IMR-90 (cell line): ENCODE measurements around the gene ABTB2. TPM values are rescaled to one million over a fixed set of nuclear protein-coding genes. Genes with fewer than 3 reads are reported as not detected.

Experiments used
- ATAC-seq: fragments of 200-7000 bp; cut with Tn5 transposase; 2 replicates; pipeline ENCODE4 v1.9.1; 2020; ENCODE audit warnings: low read depth, mild to moderate bottlenecking, moderate library complexity
- BruUV-seq: library from RNA; stranded (reverse); fragments of 400-500 nt; replicated peaks from 2 replicates; lab custom pipeline; 2021; lab: Mats Ljungman, UMichigan
- CTCF ChIA-PET: fragments of 300-600 bp; formaldehyde crosslinking; extraction: SDS; loops from one replicate; lab custom pipeline; 2021; ENCODE audit warnings: antibody characterized with exemption; lab: Yijun Ruan, JAX
- POLR2A ChIA-PET: fragments of 300-600 bp; sonication (Branson Sonifier 250); formaldehyde crosslinking; loops from one replicate; lab custom pipeline; 2022; ENCODE audit warnings: antibody characterized with exemption; ENCODE audit not compliant: unreplicated experiment; lab: Charles Lee
- DNase-seq: peaks from one replicate; pipeline ENCODE4 v3.0.0; 2013
- H2AFZ ChIP-seq: replicated peaks from 2 replicates; pipeline ENCODE3; 2013; ENCODE audit warnings: low read length, mild to moderate bottlenecking; ENCODE audit not compliant: poor library complexity
- H2AK5ac ChIP-seq: 2 replicates; pipeline ENCODE4 v1.6.1; 2013; ENCODE audit warnings: low read depth, low read length, inconsistent platforms
- H2AK9ac ChIP-seq: replicated peaks from 2 replicates; pipeline ENCODE3; 2013; ENCODE audit warnings: mild to moderate bottlenecking, low read depth, low read length, moderate library complexity; ENCODE audit not compliant: poor library complexity
- H2BK120ac ChIP-seq: 2 replicates; pipeline ENCODE4 v1.6.1; 2013; ENCODE audit warnings: low read depth, low read length, inconsistent platforms
- H2BK15ac ChIP-seq: 3 replicates; pipeline ENCODE4 v1.6.1; 2013; ENCODE audit warnings: low read depth, low read length, inconsistent platforms
- H2BK20ac ChIP-seq: 2 replicates; pipeline ENCODE4 v1.6.1; 2013; ENCODE audit warnings: low read depth, mild to moderate bottlenecking, inconsistent platforms, low read length, moderate library complexity
- H2BK5ac ChIP-seq: 2 replicates; pipeline ENCODE4 v1.6.1; 2013; ENCODE audit warnings: mild to moderate bottlenecking, low read depth, low read length, inconsistent platforms; ENCODE audit not compliant: poor library complexity, severe bottlenecking
- H3K14ac ChIP-seq: replicated peaks from 2 replicates; pipeline ENCODE4 v1.6.1; 2013; ENCODE audit warnings: low read depth, low read length, inconsistent platforms
- H3K18ac ChIP-seq: 2 replicates; pipeline ENCODE4 v1.6.1; 2013; ENCODE audit warnings: low read depth, low read length, control low read depth
- H3K23ac ChIP-seq: 2 replicates; pipeline ENCODE4 v1.6.1; 2013; ENCODE audit warnings: low read depth, low read length, inconsistent platforms
- H3K27ac ChIP-seq: 2 replicates; pipeline ENCODE4 v1.5.1; 2013; ENCODE audit warnings: mild to moderate bottlenecking, control low read depth, low read length; ENCODE audit not compliant: insufficient read depth
- H3K27me3 ChIP-seq: 2 replicates; pipeline ENCODE4 v1.6.1; 2013; ENCODE audit warnings: low read length; ENCODE audit not compliant: control insufficient read depth, insufficient read depth
- H3K36me3 ChIP-seq: 2 replicates; pipeline ENCODE4 v1.6.1; 2013; ENCODE audit warnings: low read length, mixed read lengths; ENCODE audit not compliant: control insufficient read depth, insufficient read depth
- H3K4ac ChIP-seq: 2 replicates; pipeline ENCODE4 v1.6.1; 2013; ENCODE audit warnings: low read depth, low read length, inconsistent platforms
- H3K4me1 ChIP-seq: 2 replicates; pipeline ENCODE4 v1.6.1; 2013; ENCODE audit warnings: low read length, mixed read lengths; ENCODE audit not compliant: control insufficient read depth, insufficient read depth
- H3K4me2 ChIP-seq: 2 replicates; pipeline ENCODE4 v1.6.1; 2013; ENCODE audit warnings: low read depth, mild to moderate bottlenecking, control low read depth, low read length, moderate library complexity
- H3K4me3 ChIP-seq: 2 replicates; pipeline ENCODE4 v1.5.1; 2013; ENCODE audit warnings: low read depth, mild to moderate bottlenecking, control low read depth, low read length, moderate library complexity; ENCODE audit not compliant: insufficient read depth
- H3K56ac ChIP-seq: 2 replicates; pipeline ENCODE4 v1.6.1; 2013; ENCODE audit warnings: low read length, inconsistent platforms; ENCODE audit not compliant: insufficient read depth; ENCODE audit errors: extremely low read depth
- H3K79me1 ChIP-seq, 2 experiments: 2 replicates each; pipeline ENCODE4 v1.6.1; 2013; ENCODE audit warnings: low read length in 2 of 2, inconsistent platforms in 1 of 2, low read depth in 1 of 2
- H3K9ac ChIP-seq: 2 replicates; pipeline ENCODE4 v1.6.1; 2013; ENCODE audit warnings: low read depth, low read length, control low read depth
- H3K9me1 ChIP-seq: 2 replicates; pipeline ENCODE4 v1.6.1; 2013; ENCODE audit warnings: low read length, inconsistent platforms; ENCODE audit not compliant: insufficient read depth
- H3K9me3 ChIP-seq: 2 replicates; pipeline ENCODE4 v1.6.1; 2013; ENCODE audit warnings: low read length; ENCODE audit not compliant: control insufficient read depth, insufficient read depth
- H4K20me1 ChIP-seq: 2 replicates; pipeline ENCODE4 v1.6.1; 2013; ENCODE audit warnings: low read length, inconsistent platforms; ENCODE audit not compliant: insufficient read depth
- H4K5ac ChIP-seq: 2 replicates; pipeline ENCODE4 v1.6.1; 2013; ENCODE audit warnings: mild to moderate bottlenecking, low read depth, low read length, control low read depth
- H4K8ac ChIP-seq, 2 experiments: 2 replicates each; pipeline ENCODE4 v1.6.1; 2013; ENCODE audit warnings: low read depth in 2 of 2, low read length in 2 of 2, control low read depth in 1 of 2, inconsistent platforms in 1 of 2
- H4K91ac ChIP-seq: 2 replicates; pipeline ENCODE4 v1.6.1; 2013; ENCODE audit warnings: low read depth, low read length, inconsistent platforms; ENCODE audit not compliant: insufficient read depth
- BHLHE40 ChIP-seq: fragments of 150-350 bp; IDR thresholded peaks from 2 replicates; pipeline ENCODE4 v1.6.1; 2016; ENCODE audit warnings: mild to moderate bottlenecking, low read depth, low read length
- MAFK ChIP-seq: IDR thresholded peaks from 2 replicates; pipeline ENCODE4 v1.6.1; 2012; ENCODE audit warnings: low read depth, low read length, improper control_type of control experiment
- MAZ ChIP-seq: IDR thresholded peaks from 2 replicates; pipeline ENCODE4 v1.6.1; 2012; ENCODE audit warnings: low read depth, mild to moderate bottlenecking, low read length, improper control_type of control experiment, moderate library complexity, borderline replicate concordance
- WGBS, 2 experiments: methylation state at CpG; one replicate each; pipeline versions ENCODE4 v1.1.5 to v1.1.7; 2013; ENCODE audit warnings: missing lambda C conversion rate in 2 of 2; ENCODE audit not compliant: insufficient read length in 1 of 2; ENCODE audit errors: extremely low coverage in 2 of 2; 5-methylcytosine and 5-hydroxymethylcytosine counted together
- dilution Hi-C: fragments of 300-500 bp; cut with HindIII; formaldehyde crosslinking; loops from one replicate; pipeline ENCODE4 v1.14.3; 2018; ENCODE audit warnings: low sequenced_read_pairs; ENCODE audit not compliant: unreplicated experiment
- in situ Hi-C: fragments of 300-500 bp; cut with MboI; formaldehyde crosslinking; loops from 3 replicates; pipeline ENCODE4 v1.14.3; 2019; ENCODE audit warnings: low sequenced_read_pairs, inconsistent platforms, mixed read lengths
- intact Hi-C: fragments of 100-400 bp; cut with micrococcal nuclease; formaldehyde crosslinking; loops from 2 replicates; pipeline ENCODE4 v1.10.0; 2022
- polyA plus RNA-seq, 3 experiments: library from polyadenylated mRNA; depleted of rRNA; stranded (reverse); fragments of >200 nt; gene quantifications; 2 replicates each; pipeline ENCODE4 v1.2.3, GENCODE V29; 2012; ENCODE audit warnings: low replicate concordance in 1 of 3
- total RNA-seq: library from RNA; depleted of rRNA; stranded (reverse); fragments of >200 nt; gene quantifications from 2 replicates; pipeline ENCODE4 v1.2.3, GENCODE V29; 2012

Gene ABTB2
- total and polyA plus RNA-seq, 2 of the 4 experiments (the other 2 are of a cell fraction) = 0.18 to 2.0 TPM

- H3K14ac ChIP-seq = no peak overlapping the region
- ChIA-PET CTCF (no interaction called here), POLR2A (no interaction called here)
- no peak overlapping the region for H3K23ac ChIP-seq
- no peak overlapping the region for H3K18ac ChIP-seq
- no peak overlapping the region for H2AFZ ChIP-seq
- H2BK120ac ChIP-seq = no peak overlapping the region
- no TSS peak for BruUV-seq
- no peak overlapping the region for H3K56ac ChIP-seq
- intact Hi-C loops = no loop called here
- H3K9me3 ChIP-seq = no peaks in the 10 kb centered on the region
- TF ChIP-seq MAFK = peak; percentile 41; the same call in 1 of the 2 replicates
- TF ChIP-seq BHLHE40 = peak; percentile 86
- no peak for TF ChIP-seq MAZ
- peaks cover 9% of the 10 kb centered on the region; the same call in 1 of the 2 replicates for H3K4me1 ChIP-seq
- no peak overlapping the region for H2AK9ac ChIP-seq
- no peak overlapping the region for H4K91ac ChIP-seq
- no peak overlapping the region for H3K4me2 ChIP-seq
- peak overlapping the region; percentile 16; the same call in 1 of the 2 replicates for H3K4ac ChIP-seq
- H2AK5ac ChIP-seq = no peak overlapping the region
- DNase-seq = peak; percentile 50
- H4K20me1 ChIP-seq = no peaks in the 10 kb centered on the region
- WGBS, 2 experiments = 80% methylated on average over 1 of the region's 13 CpGs; no CpG with 5 or more reads in 1 of the 2 experiments
- no peak overlapping the region for H4K8ac ChIP-seq
- no peak overlapping the region for H2BK15ac ChIP-seq
- H3K79me1 ChIP-seq = no peaks in the 10 kb centered on the region
- no peak for ATAC-seq
- dilution Hi-C loops = loop anchor here (25.0 kb wide), 1 partner anchor 143 kb away; no protein-coding TSS in a partner anchor
- H2BK5ac ChIP-seq = no peak overlapping the region
- no peak overlapping the region for H4K5ac ChIP-seq
- no peak overlapping the region for H3K9ac ChIP-seq
- no peaks in the 10 kb centered on the region for H3K36me3 ChIP-seq
- no peak overlapping the region for H3K27ac ChIP-seq
- H3K9me1 ChIP-seq = peaks cover 18% of the 10 kb centered on the region
- no peak overlapping the region for H2BK20ac ChIP-seq
- H3K27me3 ChIP-seq = no peaks in the 10 kb centered on the region
- in situ Hi-C loops = no loop called here
- no peak overlapping the region for H3K4me3 ChIP-seq
Measured at GRCh38 chr11:34194576-34195335, 163.1 kb downstream of the ABTB2 start.
